HG03378 (cell line): ENCODE results near the gene FOXK2.

ENCODE experiments used
- ATAC-seq: cut with Tn5 transposase; IDR thresholded peaks from one replicate; pipeline ENCODE4 v1.9.1; 2021; ENCODE audit warnings: mild to moderate bottlenecking, moderate library complexity; ENCODE audit not compliant: unreplicated experiment

FOXK2 gene

DNA sequence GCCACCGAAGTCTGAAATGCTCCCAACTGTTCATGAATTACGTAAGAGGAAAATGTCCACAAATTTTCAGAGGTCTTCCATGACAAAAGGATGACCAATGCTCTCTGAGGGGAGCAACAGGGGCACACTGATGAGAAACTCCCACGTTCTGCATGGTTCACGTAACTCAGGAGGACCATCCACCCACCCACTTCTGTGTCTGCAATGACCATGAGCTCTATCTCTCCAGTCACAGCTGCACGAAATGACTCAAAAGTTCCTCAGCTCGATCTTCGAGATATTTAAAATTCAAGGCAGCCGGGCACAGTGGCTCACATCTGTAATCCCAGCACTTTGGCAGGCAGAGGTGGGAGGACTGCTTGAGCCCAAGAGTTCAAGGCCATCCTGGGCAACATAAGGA, 112.9 kb downstream of the FOXK2 start:
- no peak for ATAC-seq

GRCh38 chr17:82633343-82633742, 113.8 kb downstream of the FOXK2 start:
- no peak for ATAC-seq

- ATAC-seq, result no peak
Measured at GRCh38 chr17:82636626-82637598, 117.4 kb downstream of the FOXK2 start.

DNA sequence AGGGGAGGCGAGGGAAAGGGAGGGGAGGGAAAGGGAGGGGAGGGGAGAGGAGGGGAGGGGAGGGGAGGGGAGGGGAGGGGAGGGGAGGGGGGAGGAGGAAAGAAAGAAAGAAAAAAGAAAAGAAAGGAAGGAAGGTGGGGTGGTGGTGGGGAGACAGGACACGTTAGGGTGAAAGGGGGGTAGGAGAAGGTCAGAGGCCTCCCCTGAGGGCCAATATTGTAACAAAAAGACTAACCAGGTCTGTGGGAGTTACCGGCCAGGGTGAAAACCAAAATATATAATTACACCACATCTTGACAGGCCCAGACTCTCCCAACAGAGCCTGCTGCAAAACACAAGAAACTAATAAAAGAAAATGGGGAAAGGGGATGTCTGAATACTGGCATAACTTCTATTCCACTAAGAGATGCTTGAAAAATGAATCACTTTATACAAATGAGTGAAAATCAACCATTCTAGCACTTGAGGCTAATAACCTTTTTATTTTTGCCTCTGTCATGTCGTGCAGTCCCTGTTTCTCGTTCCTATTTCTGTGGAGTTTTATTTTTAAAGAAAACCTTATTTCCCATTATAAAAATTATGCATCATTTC, 118.7 kb downstream of the FOXK2 start:
- no peak for ATAC-seq

DNA sequence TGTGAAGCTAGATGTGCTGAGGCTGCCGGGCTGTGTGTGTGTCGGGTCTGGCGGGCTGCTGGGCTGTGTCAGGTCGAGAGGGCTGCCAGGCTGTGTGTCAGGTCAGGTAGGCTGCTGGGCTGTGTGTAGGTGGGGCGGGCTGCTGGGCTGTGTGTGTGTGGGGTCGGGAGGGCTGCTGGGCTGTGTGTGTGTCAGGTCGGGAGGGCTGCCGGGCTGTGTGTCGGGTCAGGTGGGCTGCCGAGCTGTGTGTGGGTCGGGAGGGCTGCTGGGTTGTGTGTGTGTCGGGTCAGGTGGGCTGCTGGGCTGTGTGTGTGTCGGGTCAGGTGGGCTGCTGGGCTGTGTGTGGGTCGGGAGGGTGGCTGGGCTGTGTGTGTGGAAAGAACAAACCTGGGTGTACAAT, 120.1 kb downstream of the FOXK2 start:
- no peak for ATAC-seq

DNA sequence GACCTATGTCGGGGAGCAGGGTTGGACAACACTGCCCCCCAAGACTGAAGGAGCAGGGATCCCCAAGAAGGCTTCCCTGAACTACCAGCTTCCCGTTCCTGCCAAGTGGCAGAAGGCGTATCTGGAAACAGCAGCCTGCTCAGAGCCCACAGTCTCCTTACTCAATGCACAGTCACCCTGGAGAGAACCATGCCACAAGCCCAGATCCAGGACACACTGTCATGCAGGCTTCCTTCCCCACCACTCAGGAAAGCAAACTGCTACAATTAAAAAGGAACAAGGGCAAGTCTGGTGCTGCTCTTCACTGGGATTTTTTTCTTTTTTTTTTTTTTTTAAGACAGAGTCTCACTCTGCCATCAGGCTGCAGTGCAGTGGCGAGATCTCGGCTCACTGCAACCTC, 120.5 kb downstream of the FOXK2 start:
- no peak for ATAC-seq

- no peak for ATAC-seq
Measured at GRCh38 chr17:82642022-82642421, 122.5 kb downstream of the FOXK2 start.

- no peak for ATAC-seq
Measured at GRCh38 chr17:82644148-82644547, 124.6 kb downstream of the FOXK2 start.

- ATAC-seq, result no peak
Measured at GRCh38 chr17:82645516-82645915, 126.0 kb downstream of the FOXK2 start.

- peak; percentile 25 for ATAC-seq
Measured at GRCh38 chr17:82647593-82648164, 128.1 kb downstream of the FOXK2 start.

DNA sequence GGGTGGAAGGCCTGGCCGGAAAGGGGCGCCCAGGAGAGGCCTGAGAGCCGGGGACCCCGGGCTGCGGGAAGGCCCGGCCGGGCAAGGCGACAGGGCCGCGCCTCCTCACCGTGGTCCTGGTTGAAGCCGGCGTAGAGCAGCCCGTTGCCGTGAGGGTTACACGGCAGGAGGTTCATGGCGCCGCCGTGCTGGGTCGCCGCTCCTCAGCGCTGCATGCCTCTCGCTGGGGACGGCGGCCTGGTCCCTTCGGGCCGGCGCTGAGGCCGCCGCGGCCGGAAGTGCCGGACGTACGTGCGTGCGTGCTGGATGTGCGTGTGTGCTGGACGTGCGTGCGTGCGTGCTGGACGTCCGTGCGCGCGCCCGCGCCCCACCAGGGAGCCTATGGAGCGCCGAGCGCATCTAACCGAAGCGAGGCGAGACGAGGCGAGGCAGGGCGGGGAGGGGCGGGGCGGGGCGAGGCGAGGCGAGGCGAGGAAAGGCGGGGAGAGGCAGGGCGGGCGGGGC, 128.7 kb downstream of the FOXK2 start, which contains the start of gene WDR45B:
WDR45B (minus strand) TSS at position 280 of the 504 bp plus-strand sequence; CDS start at position 176, 104 bp downstream.
- ATAC-seq, result peak; percentile 52

GRCh38 chr17:82648742-82649331, 129.3 kb downstream of the FOXK2 start:
- no peak for ATAC-seq

DNA sequence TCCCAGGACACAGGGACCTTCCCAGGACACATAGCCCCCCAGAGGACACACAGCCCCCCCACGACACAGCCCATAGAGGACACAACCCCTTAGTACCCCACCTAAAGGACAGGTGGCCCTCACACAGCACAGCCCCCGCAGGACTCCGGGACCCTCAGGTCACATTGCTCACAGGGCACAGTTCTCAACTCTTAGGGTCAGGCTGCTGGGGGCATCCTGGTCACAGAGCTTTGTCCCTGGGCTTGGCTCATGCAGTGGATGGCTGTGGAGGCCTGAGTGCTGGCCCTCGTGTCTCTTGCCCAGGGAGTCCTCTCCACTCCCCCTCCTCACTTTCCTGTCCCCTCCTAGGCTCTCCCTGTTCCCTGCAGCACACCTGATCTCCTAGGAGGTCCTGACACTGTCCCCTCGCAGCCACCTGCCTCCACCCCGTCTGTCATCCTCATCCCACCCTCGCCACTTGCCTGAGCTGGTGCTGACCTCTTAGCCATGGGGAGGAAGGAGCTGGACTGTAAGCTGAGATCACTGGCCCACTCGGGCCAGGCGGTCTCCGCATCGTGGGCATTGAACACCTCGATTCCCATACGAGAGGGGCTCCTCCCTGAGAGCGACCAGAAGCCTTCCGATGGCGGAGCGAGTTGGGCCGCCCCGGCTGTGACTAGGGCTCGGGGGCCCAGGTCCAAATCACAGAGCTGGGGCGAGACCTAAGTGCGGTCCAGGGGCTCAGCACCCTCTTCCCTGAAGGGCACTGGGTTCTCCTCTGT, 130.1 kb downstream of the FOXK2 start:
- no peak for ATAC-seq

DNA sequence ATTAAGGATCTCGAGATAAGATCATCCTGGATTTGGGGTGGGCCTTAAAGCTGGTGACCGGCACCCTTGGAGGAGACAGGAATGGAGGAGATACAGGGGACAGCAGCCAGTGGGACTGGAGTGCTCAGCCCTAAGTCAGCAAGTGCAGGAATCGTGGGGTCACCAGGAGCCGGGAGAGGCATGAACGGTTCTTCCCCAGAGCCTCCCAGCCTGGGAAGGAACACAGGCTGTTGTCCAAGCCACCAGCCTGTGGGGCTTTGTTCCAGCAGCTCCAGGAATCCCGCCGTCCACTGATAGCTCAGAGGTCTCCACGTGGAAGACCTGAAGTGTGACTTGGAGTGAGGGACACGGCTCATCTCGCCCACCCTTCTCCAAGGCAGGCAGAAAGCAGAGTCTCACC, 131.2 kb downstream of the FOXK2 start:
- no peak for ATAC-seq

DNA sequence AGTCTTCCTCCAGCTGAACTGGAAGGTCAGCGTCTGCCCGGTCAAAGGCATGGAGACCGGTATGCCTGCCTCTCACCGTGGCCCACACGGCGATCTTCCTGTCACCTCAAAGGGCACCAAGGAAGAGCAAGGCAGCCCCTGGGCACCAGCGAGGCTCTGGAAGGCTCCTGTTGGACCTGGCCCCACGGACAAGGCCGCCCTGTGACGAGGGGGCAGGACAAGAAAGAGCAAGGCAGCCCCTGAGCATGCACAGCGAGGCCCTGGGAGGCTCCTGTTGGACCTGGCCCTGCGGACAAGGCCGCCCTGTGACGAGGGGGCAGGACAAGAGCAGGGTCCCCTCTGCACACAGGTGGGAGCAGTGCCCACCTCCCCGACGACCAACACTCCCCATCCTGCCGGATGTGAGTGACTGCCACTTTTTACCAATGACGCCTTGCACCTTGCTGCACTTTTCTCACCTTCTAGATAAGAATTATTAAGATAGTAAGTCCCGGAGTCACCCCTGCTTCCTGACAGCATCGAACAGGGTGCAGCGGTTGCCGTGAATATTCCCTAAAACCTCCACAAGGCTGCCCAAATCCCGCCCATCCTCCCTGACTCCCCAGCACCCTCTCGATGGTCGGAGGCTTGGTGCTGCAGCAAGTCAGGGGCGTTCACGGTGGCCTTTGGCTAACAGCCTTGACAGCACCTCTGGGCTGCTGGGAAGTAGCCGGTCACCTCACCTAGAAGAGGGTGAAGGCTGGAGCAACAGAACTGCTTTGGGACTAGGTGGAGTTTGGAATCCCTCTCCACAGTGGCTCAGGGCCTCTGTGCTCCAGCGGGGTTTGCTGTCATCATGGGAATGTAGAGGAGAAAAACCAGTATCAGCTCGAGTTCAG, 134.4 kb downstream of the FOXK2 start:
- no peak for ATAC-seq
